ENCODE measurements around the gene S100B. TPM values are rescaled to one million over a fixed set of nuclear protein-coding genes. Genes with fewer than 3 reads are reported as not detected.

Gene S100B
- total and polyA plus RNA-seq, 8 donors = 1.4 to 3.5 (median 2.0) TPM

GRCh38 chr21:46610018-46610701 lies 5.3 kb upstream of the S100B start:
- no peaks in the 10 kb centered on the region for H3K36me3 ChIP-seq
- peaks cover 0 to 15% of the 10 kb centered on the region in 2 donors for H3K4me1 ChIP-seq
- H3K4me3 ChIP-seq = no peak overlapping the region
- intact Hi-C loops (cut with DNase I) = no loop called here
- DNase-seq (no peak), ATAC-seq (no peak)
- peaks cover 0 to 5% of the 10 kb centered on the region in 2 donors for H3K9me3 ChIP-seq
- H3K27me3 ChIP-seq = no peaks in the 10 kb centered on the region
- no peak overlapping the region for H3K27ac ChIP-seq
- TF ChIP-seq CTCF (IDR thresholded peaks at IDR 0.05) = no peak

- DNase-seq (no peak), ATAC-seq (no peak)
- Histone ChIP-seq H3K9me3 (peaks cover 0 to 5% of the 10 kb centered on the region in 2 donors), H3K27ac (no peak overlapping the region), H3K4me3 (no peak overlapping the region), H3K36me3 (no peaks in the 10 kb centered on the region), H3K4me1 (peaks cover 0 to 22% of the 10 kb centered on the region in 2 donors), H3K27me3 (no peaks in the 10 kb centered on the region)
- intact Hi-C loops (cut with DNase I) = no loop called here
- no peak for TF ChIP-seq CTCF (IDR thresholded peaks at IDR 0.05)
Observed at GRCh38 chr21:46608672-46609111, 3.8 kb upstream of the S100B start.

GRCh38 chr21:46607636-46608035 lies 2.8 kb upstream of the S100B start:
- Histone ChIP-seq H3K36me3 (no peaks in the 10 kb centered on the region), H3K27me3 (no peaks in the 10 kb centered on the region), H3K4me3 (no peak overlapping the region), H3K4me1 (peaks cover 0 to 22% of the 10 kb centered on the region in 2 donors), H3K9me3 (peaks cover 0 to 5% of the 10 kb centered on the region in 2 donors), H3K27ac (no peak overlapping the region)
- no peak for DNase-seq
- ATAC-seq = no peak
- intact Hi-C loops (cut with DNase I) = no loop called here
- TF ChIP-seq CTCF (IDR thresholded peaks at IDR 0.05) = no peak

GRCh38 chr21:46606427-46606813 lies 1.5 kb upstream of the S100B start:
- DNase-seq = no peak

More at GRCh38 chr21:46606427-46606813, 1.5 kb upstream of the S100B start:
- H3K4me3 ChIP-seq = no peak overlapping the region
- H3K4me1 ChIP-seq = peaks cover 0 to 22% of the 10 kb centered on the region in 2 donors
- peak overlapping the region in 1 of 2 donors; percentile 69 for H3K27ac ChIP-seq
- H3K9me3 ChIP-seq = peaks cover 0 to 5% of the 10 kb centered on the region in 2 donors
- intact Hi-C loops (cut with DNase I) = no loop called here
- no peaks in the 10 kb centered on the region for H3K36me3 ChIP-seq
- peak; percentile 11 for ATAC-seq
- H3K27me3 ChIP-seq = no peaks in the 10 kb centered on the region
- no peak for TF ChIP-seq CTCF (IDR thresholded peaks at IDR 0.05)

All from left lung (tissue), 10 donors.